Loucy (cell line): ENCODE measurements around the gene DRC1.

Source experiments
- EZH2phosphoT487 ChIP-seq: fragments of 200-600 bp; IDR thresholded peaks from 2 replicates; pipeline ENCODE4 v1.6.1; 2018; ENCODE audit warnings: antibody characterized with exemption, mild to moderate bottlenecking, moderate library complexity, borderline replicate concordance
- TF ChIP-seq, protein P1 (sequence below): fragments of 200-600 bp; sonication (generic); conservative IDR thresholded peaks from 2 replicates; pipeline ENCODE4 v1.5.1; 2014; ENCODE audit warnings: mild to moderate bottlenecking, antibody characterized with exemption, low read length

DNA sequence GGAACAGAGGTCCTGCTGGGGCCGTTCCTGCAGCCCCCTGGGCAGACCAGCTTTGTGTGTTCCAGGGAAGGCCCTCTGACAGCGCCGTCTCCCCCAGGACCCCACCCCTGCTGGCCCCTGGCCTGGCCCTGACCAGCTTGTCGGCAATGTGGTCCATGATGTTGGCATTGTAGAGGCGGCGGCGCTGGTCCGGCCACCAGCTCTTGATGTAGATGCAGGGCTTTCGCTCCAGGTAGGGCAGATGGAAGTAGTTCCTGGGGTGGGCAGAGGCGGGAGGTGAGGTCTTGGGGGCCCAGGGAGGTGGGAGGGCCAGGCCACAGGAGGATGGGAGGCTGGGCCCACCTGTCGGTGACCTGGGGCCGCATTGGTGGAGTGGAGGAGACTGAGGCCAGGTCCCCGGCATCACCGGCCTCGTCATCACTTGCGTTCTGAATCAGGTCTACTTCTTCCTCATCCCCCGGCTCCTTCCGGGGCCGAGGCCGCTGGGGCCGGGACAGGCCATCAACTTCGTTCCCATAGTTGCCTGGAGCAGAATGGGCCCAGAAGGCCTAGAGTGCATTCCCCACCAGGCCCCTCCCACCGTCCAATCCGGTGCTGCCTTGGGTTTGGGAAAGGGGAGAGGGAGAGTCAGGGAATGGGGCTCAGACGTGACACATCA, 77.5 kb downstream of the DRC1 start:
- TF ChIP-seq, protein P1, sequence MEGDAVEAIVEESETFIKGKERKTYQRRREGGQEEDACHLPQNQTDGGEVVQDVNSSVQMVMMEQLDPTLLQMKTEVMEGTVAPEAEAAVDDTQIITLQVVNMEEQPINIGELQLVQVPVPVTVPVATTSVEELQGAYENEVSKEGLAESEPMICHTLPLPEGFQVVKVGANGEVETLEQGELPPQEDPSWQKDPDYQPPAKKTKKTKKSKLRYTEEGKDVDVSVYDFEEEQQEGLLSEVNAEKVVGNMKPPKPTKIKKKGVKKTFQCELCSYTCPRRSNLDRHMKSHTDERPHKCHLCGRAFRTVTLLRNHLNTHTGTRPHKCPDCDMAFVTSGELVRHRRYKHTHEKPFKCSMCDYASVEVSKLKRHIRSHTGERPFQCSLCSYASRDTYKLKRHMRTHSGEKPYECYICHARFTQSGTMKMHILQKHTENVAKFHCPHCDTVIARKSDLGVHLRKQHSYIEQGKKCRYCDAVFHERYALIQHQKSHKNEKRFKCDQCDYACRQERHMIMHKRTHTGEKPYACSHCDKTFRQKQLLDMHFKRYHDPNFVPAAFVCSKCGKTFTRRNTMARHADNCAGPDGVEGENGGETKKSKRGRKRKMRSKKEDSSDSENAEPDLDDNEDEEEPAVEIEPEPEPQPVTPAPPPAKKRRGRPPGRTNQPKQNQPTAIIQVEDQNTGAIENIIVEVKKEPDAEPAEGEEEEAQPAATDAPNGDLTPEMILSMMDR, result no peak
- no peak for TF ChIP-seq EZH2phosphoT487
